ENCODE measurements around the gene HSP90AA1.
"Not testable (repeated sequence)": the region's sequence is repeated elsewhere in the genome, so short reads cannot be mapped to it uniquely, and the experiment has no call there.

HSP90AA1 gene

DNA sequence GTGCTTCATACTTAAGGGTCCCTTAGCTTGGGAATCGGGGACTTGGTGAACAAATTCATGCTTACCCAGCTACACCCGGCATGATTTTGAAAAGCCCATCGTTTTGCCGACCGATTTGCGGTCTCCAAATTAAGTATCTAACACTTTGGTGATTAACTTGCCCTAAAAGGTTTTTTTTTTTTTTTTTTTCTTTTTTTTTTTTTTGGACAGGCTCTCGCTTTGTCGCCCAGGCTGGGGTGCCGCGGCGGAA, 843 bp upstream of the HSP90AA1 start:
- ATAC-seq (replicated peaks) (peak; percentile 0), DNase-seq (no peak)
- H3K27me3 Mint-ChIP-seq: no peaks in the 10 kb centered on the region
- H3K4me3 Mint-ChIP-seq: peak overlapping the region; percentile 90 to 94
- peaks cover 53 to 57% of the 10 kb centered on the region in 2 donors for H3K4me1 Mint-ChIP-seq (ENCODE audit: low read depth in 2 of 2)
- H3K9me3 Mint-ChIP-seq: no peaks in the 10 kb centered on the region
- H3K27ac Mint-ChIP-seq: peak overlapping the region; percentile 89 to 93
- H3K36me3 Mint-ChIP-seq (ENCODE audit: insufficient read depth): peaks cover 62% of the 10 kb centered on the region

DNA sequence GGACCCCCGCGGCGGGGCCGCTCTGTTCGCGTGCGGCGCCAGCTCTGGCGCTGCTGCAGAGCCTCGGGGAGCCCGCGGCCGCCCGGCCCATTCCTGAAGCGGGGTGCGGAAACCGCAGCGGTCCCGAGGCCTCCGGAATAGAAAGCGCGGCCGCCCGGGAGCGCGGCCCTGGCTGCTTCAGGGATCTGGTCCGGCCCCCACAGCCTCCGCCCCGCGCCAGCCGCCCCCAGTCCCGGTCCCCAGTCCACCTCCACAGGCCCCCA, 204 bp downstream of the HSP90AA1 start:
- H3K4me3 Mint-ChIP-seq: peak overlapping the region; percentile 90 to 94

DNA sequence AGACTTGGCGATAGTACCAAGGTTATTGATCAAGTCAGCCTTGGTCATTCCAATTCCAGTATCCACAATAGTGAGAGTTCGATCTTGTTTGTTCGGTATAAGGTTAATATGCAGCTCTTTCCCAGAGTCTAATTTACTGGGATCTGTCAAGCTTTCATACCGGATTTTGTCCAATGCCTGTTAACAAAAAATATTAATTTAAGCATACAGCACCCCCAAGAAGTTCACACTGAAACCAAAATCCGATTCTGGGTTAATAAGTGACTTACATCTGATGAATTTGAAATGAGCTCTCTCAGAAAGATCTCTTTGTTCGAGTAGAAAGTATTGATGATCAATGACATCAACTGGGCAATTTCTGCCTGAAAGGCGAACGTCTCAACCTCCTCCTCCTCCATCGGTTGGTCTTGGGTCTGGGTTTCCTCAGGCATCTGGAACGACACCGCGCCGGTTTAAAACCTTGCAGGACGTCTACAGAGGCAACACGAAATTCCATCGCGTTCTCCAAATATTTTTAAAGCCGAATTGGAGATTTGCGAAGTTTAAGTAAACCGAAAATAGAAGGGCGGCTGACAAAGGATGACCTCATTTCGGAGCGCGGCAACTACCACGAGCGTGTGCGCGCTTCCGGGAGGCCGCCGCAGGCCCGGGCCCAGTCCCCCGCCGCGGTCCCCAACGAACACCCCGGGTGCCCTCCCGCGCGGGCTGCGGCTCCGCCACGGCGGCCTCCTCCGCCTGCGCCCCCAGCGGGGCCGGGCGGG, 716 bp downstream of the HSP90AA1 start:
- peak; percentile 64 to 72 (median 72) for DNase-seq
- peak overlapping the region; percentile 72 to 89 for H3K27ac Mint-ChIP-seq
- H3K4me1 Mint-ChIP-seq (ENCODE audit: low read depth in 2 of 2): peaks cover 60 to 68% of the 10 kb centered on the region in 2 donors
- H3K9me3 Mint-ChIP-seq: no peaks in the 10 kb centered on the region
- H3K36me3 Mint-ChIP-seq (ENCODE audit: insufficient read depth): peaks cover 78% of the 10 kb centered on the region
- ATAC-seq (replicated peaks): peak; percentile 65
- H3K27me3 Mint-ChIP-seq: no peaks in the 10 kb centered on the region
- peak overlapping the region; percentile 90 to 94 for H3K4me3 Mint-ChIP-seq

More for the DNA sequence above, 204 bp downstream of the HSP90AA1 start:
- Mint-ChIP-seq H3K27me3 (no peaks in the 10 kb centered on the region), H3K36me3 (ENCODE audit: insufficient read depth) (peaks cover 73% of the 10 kb centered on the region), H3K27ac (peak overlapping the region; percentile 72 to 89), H3K9me3 (no peaks in the 10 kb centered on the region), H3K4me1 (ENCODE audit: low read depth in 2 of 2) (peaks cover 60 to 65% of the 10 kb centered on the region in 2 donors)
- ATAC-seq (replicated peaks): peak; percentile 34
- no peak for DNase-seq

DNA sequence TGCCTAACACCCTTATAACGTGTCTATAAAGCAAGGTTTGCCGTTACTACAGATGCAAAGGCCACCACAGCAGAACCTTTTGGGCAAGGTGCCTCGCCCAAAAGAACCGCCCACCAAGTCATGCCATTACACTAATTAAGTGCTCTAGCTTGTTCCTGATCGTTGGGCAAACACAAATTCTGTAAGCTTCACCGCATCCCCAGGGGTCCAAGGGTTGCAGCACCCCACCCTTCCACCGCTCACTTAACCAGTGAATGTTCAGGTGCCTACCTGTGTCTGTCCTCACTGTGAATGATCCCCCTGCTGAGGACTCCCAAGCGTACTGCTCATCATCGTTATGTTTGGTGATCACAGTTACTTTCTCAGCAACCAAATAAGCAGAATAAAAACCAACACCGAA, 1.4 kb downstream of the HSP90AA1 start:
- H3K4me3 Mint-ChIP-seq: peak overlapping the region; percentile 90 to 94
- H3K4me1 Mint-ChIP-seq (ENCODE audit: low read depth in 2 of 2): peaks cover 62 to 75% of the 10 kb centered on the region in 2 donors
- no peaks in the 10 kb centered on the region for H3K27me3 Mint-ChIP-seq
- H3K36me3 Mint-ChIP-seq (ENCODE audit: insufficient read depth): peaks cover 84% of the 10 kb centered on the region
- peak in 1 of 3 experiments; percentile 15 for DNase-seq
- no peaks in the 10 kb centered on the region for H3K9me3 Mint-ChIP-seq
- ATAC-seq (replicated peaks): no peak
- H3K27ac Mint-ChIP-seq: peak overlapping the region; percentile 72 to 89

DNA sequence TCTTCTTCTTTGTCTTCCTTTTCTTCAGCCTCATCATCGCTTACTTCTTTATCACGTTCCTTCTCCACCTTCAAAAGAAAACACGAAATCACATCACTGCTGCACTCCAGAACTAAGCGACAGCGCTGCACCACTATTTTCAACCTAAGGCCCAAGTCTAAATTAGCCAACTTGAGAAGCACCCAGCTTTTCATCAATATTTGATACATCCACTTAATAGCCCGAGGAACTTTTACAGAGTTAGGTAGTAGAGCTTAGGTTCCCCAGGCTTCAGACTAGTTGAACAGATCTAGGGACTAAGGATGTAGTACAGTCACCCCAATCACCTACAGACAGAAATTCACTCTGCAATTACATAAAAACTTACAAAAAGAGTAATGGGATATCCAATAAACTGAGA, 1.9 kb downstream of the HSP90AA1 start:
- no peaks in the 10 kb centered on the region for H3K27me3 Mint-ChIP-seq

DNA sequence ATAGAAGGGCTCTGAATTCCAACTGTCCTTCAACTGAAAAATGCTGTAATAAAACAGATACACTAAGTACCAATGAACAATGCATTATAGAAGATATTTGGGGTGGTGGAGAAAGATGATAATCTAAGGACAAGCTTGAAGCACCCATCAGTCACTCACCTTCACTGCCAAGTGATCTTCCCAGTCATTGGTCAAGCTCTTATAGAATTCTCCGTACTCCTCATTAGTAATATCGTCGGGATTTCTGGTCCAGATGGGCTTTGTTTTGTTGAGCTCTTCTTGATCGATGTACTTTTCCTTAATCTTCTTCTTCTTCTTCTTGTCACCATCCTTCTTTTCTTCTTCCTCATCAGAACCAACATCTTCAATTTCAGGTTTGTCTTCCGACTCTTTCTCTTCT, 2.3 kb downstream of the HSP90AA1 start:
- Mint-ChIP-seq H3K27ac (peak overlapping the region; percentile 72 to 89), H3K36me3 (ENCODE audit: insufficient read depth) (peaks cover 90% of the 10 kb centered on the region), H3K4me3 (peak overlapping the region; percentile 90 to 94), H3K4me1 (ENCODE audit: low read depth in 2 of 2) (peaks cover 56 to 68% of the 10 kb centered on the region in 2 donors)
- DNase-seq; H3K9me3 Mint-ChIP-seq; H3K27me3 Mint-ChIP-seq; ATAC-seq (replicated peaks): not testable (repeated sequence)

More for the DNA sequence above, 1.9 kb downstream of the HSP90AA1 start:
- Mint-ChIP-seq H3K9me3 (no peaks in the 10 kb centered on the region), H3K4me3 (peak overlapping the region; percentile 90 to 94), H3K36me3 (ENCODE audit: insufficient read depth) (peaks cover 86% of the 10 kb centered on the region), H3K27ac (peak overlapping the region; percentile 72 to 89), H3K4me1 (ENCODE audit: low read depth in 2 of 2) (peaks cover 60 to 70% of the 10 kb centered on the region in 2 donors)
- no peak for ATAC-seq (replicated peaks)
- DNase-seq: no peak

DNA sequence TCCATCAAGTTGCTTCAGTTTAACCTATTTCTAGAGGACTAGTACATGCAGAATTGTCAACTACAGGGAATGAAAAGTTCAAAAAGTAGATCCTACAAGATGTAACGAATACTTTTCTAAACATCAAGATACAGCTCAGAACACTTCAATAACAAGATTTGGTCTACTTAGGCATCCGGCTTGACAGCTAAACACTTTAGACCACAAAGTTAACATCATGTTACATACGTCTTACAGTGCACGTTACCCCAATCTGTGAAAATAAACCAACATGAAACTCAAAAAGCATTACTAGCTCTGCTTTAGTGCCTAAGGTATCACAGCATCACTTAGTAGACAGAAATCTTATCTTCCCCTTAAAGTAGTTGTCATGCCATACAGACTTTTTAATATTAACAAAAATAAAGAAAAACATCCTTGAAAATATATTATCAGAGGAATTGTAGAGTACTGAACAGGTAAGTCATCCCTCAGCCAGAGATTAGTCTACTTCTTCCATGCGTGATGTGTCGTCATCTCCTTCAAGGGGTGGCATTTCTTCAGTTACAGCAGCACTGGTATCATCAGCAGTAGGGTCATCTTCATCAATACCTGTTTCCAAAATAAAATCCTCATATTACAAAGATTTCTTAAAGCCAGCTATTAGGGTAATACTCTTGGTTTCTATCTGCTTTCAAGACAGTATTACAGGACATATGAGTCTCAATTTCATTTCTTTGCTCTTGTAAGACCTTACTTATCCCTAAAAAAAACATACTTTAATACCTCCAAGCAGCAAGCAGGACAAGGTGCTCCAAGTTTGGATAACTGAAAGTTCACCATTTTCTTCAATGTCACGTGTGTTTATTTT, 5.4 kb downstream of the HSP90AA1 start:
- Mint-ChIP-seq H3K36me3 (ENCODE audit: insufficient read depth) (peaks cover 88% of the 10 kb centered on the region), H3K4me3 (peak overlapping the region in 1 of 2 donors; percentile 31), H3K9me3 (no peaks in the 10 kb centered on the region), H3K4me1 (ENCODE audit: low read depth in 2 of 2) (peaks cover 43 to 58% of the 10 kb centered on the region in 2 donors), H3K27ac (peak overlapping the region in 1 of 2 donors; percentile 74), H3K27me3 (no peaks in the 10 kb centered on the region)
- ATAC-seq (replicated peaks) (no peak), DNase-seq (no peak)

DNA sequence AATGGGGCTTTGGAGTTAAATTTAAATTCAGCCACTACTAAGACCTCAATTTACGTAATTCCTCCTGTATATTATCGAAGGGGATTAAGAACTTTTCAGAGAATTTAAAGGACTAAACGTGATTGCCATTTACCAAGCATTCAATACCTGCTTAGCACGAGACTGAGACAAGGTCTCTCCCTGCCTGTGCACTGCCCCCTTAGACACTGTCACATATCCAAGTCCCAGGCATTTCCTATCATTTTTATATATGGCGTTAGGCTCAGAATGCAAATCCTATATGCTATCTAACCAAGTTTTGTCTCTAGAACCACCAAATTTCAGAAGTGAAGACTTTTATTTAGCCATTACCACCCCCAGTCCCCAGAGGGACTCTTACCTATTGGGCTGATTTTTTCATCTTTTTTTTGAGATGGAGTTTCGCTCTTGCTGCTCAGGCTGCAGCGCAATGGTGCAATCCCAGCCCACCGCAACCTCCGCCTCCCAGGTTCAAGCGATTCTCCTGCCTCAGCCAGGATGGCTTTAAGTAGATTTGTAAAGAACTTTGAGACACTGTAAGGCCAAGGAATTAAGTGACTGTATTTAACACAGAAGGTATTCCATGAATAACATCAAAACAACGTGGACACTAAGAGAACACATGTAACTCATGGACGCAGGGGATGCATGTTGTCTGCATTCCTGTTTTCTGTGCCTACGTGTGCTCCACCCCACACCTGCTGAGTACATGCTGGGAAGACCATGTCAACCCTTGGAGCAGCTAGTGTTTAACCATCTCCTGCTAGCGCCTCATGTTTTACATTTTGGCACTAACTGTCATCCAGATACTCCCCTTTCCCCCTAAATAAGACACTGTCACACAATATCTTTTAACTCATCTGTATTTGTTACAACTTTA, 6.4 kb downstream of the HSP90AA1 start:
- DNase-seq (no peak), ATAC-seq (replicated peaks) (no peak)
- Mint-ChIP-seq H3K36me3 (ENCODE audit: insufficient read depth) (peaks cover 78% of the 10 kb centered on the region), H3K9me3 (no peaks in the 10 kb centered on the region), H3K27me3 (no peaks in the 10 kb centered on the region), H3K27ac (peak overlapping the region in 1 of 2 donors; percentile 74), H3K4me3 (no peak overlapping the region), H3K4me1 (ENCODE audit: low read depth in 2 of 2) (peaks cover 35 to 49% of the 10 kb centered on the region in 2 donors)

DNA sequence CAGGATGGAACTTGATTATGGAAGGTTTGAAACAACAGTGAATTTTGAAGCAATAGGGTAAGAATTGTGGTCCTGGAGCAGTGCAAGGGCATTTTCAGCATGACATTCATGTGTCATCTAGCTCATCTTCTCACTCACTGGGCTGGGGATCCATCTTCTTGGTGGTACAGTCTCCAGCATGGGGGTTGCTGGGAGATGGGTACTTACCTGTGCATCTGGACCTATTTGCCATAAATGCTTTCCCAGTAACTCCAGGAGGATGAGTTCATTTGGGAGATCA, 7.2 kb downstream of the HSP90AA1 start:
- Mint-ChIP-seq H3K4me3 (no peak overlapping the region), H3K27me3 (no peaks in the 10 kb centered on the region), H3K9me3 (no peaks in the 10 kb centered on the region), H3K4me1 (ENCODE audit: low read depth in 2 of 2) (peaks cover 28 to 41% of the 10 kb centered on the region in 2 donors), H3K27ac (no peak overlapping the region), H3K36me3 (ENCODE audit: insufficient read depth) (peaks cover 70% of the 10 kb centered on the region)
- DNase-seq (no peak), ATAC-seq (replicated peaks) (no peak)

DNA sequence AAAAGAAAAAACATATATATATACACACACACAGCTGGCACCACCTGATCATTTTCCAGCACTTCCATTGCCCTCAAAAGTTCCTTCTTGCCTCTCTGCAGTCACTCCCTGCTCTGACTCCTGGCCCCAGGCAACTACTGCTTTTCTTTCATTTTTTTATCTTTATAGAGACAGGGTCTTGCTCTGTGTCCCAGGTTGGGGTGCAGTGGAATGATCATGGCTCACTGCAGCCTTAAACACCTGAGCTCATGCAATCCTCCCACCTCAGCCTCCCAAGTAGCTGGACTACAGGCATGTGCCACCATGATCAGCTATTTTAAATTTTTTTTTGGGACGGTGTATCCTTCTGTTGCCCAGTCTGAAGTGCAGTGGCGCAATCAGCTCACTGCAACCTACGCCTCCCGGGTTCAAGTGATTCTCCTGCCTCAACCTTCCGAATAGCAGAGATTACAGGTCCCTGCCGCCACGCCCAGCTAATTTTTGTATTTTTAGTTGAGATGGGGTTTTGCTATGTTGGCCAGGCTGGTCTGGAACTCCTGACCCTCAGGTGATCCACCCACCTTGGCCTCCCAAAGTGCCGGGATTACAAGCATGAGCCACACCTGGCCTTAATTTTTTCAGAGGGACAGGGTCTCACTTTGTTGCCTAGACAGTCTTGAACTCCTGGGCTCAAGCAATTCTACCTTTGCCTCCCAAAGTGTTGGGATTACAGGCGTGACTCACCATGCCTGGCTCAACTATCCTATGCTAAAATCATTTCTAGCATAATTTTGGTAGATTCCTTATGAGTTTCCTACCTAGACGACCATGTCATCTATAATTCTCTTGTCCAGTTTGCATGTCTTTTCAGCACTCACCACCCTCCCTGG, 7.8 kb downstream of the HSP90AA1 start:
- Mint-ChIP-seq H3K27me3 (no peaks in the 10 kb centered on the region), H3K9me3 (no peaks in the 10 kb centered on the region), H3K27ac (peak overlapping the region; percentile 35 to 77), H3K36me3 (ENCODE audit: insufficient read depth) (peaks cover 64% of the 10 kb centered on the region), H3K4me1 (ENCODE audit: low read depth in 2 of 2) (peaks cover 27 to 35% of the 10 kb centered on the region in 2 donors), H3K4me3 (no peak overlapping the region)
- DNase-seq (no peak), ATAC-seq (replicated peaks) (no peak)

DNA sequence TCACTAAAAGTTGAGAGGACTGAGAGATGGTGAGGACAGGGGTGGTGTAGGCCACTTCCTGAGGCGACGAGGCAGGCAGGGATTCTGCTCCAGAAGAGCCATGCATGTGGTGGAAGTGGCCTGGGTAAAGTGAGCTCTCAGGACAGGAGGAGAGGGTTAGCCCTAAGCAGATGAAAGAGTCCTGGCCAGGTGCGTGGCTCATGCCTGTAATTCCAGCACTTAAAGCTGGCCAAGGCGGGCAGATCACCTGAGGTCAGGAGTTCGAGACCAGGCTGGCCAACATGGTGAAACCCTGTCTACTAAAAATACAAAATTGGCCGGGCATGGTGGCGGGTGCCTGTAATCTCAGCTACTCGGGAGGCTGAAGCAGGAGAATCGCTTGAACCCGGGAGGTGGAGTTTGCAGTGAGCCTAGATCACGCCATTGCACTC, 8.5 kb downstream of the HSP90AA1 start:
- Mint-ChIP-seq H3K27ac (peak overlapping the region; percentile 35 to 61), H3K36me3 (ENCODE audit: insufficient read depth) (peaks cover 57% of the 10 kb centered on the region), H3K4me1 (ENCODE audit: low read depth in 2 of 2) (peaks cover 22 to 28% of the 10 kb centered on the region in 2 donors)
- H3K4me3 Mint-ChIP-seq; H3K9me3 Mint-ChIP-seq; H3K27me3 Mint-ChIP-seq; ATAC-seq (replicated peaks); DNase-seq: not testable (repeated sequence)

DNA sequence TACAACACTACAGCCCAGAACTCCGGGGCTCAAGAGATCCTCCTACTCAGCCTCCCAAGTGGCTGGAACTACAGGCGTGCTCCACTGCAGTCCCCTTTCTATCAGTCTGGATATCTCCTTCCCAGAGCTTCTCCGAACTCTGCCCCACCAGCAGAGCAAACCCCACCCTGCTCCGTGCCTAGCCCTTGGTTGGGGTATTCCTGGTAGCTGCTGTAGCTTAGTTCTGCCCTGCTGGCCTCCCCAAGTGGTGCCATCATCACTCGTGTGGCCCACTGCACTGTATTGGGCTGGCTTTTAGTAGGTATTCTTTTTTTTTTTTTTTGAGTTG, 9.5 kb downstream of the HSP90AA1 start:
- ATAC-seq (replicated peaks): no peak
- H3K9me3 Mint-ChIP-seq: no peaks in the 10 kb centered on the region
- peaks cover 15 to 22% of the 10 kb centered on the region in 2 donors for H3K4me1 Mint-ChIP-seq (ENCODE audit: low read depth in 2 of 2)
- H3K4me3 Mint-ChIP-seq: no peak overlapping the region
- H3K36me3 Mint-ChIP-seq (ENCODE audit: insufficient read depth): peaks cover 47% of the 10 kb centered on the region
- DNase-seq: no peak
- no peaks in the 10 kb centered on the region for H3K27me3 Mint-ChIP-seq
- no peak overlapping the region for H3K27ac Mint-ChIP-seq

DNA sequence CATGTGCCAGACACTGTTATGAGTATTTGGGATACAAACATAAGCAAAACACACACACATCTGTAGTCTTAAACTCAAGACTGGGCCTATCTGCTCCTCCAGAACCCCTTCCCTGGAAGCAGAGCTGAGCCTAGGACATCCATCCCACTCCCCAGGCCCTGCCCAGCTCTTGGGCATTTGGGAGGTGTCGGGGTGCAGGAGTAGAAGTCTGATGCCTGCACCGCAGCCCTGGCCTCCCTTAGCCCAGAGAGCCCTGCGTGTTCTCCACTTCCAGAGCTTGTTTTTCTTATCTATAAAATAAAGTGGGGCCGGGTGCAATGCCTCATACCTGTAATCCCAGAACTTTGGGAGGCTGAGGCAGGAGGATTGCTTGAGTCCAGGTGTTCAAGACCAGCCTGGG, 11.7 kb downstream of the HSP90AA1 start:
- no peaks in the 10 kb centered on the region for H3K27me3 Mint-ChIP-seq
- H3K36me3 Mint-ChIP-seq (ENCODE audit: insufficient read depth): peaks cover 25% of the 10 kb centered on the region
- H3K4me1 Mint-ChIP-seq (ENCODE audit: low read depth in 2 of 2): peaks cover 17 to 18% of the 10 kb centered on the region in 2 donors
- no peaks in the 10 kb centered on the region for H3K9me3 Mint-ChIP-seq
- peak overlapping the region in 1 of 2 donors; percentile 41 for H3K27ac Mint-ChIP-seq
- ATAC-seq (replicated peaks) (peak; percentile 18), DNase-seq (no peak)
- no peak overlapping the region for H3K4me3 Mint-ChIP-seq
